GM04504 (cell line): ENCODE results near the gene ATP9B.

Source experiments
- DNase-seq: peaks from one replicate; pipeline ENCODE4 v3.0.0-alpha.2; 2012; ENCODE audit warnings: low read depth

ATP9B gene

DNA sequence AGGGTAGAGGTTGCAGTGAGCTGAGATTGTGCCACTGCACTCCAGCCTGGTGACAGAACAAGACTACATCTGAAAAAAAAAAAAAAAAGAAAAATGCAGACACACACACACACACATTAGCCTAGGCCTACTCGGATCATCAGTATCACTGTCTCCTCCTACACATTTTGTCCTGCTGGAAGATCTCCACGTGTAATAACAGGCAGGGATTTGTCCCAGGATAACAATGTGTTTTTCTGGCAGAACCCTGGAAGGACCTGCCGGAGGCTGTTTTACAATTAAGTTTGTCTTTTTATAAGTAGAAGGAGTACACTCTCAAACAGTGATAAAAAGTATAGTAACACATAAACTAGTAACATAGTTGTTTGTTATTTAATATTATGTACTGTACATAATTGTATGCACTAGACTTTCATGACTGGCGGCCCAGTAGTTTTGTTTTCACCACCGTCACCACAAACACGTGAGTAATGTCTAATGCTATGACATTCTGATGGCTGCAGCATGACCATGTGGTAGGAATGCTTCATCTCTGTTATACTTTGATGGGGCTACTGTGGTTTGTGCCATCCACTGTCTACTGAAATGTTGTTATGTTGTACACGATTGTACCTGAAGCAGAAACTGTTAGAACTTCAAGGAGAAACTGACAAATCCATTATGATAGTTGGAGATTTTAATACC, 130.6 kb downstream of the ATP9B start:
- no peak for DNase-seq

DNA sequence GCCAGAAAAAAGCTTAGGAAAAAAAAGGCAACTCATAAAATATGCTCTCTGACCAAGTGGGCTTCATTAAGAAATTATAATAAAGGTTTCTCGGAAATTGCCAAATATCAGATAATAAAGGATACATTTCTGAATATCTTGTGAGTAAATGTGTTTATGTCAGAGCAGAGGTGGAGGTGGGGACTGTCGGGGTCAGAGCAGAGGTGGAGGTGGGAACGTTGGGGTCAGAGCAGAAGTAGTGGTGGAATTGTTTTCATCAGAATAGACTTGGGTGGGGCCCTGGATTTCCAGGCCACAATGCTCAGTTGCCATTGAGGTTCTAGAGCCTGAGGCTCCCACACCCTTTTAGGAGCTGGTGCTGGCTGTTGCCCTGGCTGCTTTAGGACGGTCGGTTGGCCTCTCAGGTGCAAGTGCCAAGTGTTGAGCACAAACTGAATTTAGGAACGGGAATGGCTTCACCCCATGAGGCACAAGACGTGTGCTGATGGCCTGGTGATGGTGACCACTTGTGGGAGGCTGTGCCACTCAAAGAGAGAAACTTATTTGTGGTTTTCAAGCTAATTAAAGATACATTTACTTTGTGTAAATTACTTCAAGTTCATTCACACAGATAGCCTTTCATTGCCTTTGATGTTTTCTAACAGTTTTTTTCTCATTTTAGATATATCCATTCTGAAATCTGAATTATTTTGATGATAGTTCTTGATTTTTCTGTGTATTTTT, 131.5 kb downstream of the ATP9B start:
- no peak for DNase-seq

DNA sequence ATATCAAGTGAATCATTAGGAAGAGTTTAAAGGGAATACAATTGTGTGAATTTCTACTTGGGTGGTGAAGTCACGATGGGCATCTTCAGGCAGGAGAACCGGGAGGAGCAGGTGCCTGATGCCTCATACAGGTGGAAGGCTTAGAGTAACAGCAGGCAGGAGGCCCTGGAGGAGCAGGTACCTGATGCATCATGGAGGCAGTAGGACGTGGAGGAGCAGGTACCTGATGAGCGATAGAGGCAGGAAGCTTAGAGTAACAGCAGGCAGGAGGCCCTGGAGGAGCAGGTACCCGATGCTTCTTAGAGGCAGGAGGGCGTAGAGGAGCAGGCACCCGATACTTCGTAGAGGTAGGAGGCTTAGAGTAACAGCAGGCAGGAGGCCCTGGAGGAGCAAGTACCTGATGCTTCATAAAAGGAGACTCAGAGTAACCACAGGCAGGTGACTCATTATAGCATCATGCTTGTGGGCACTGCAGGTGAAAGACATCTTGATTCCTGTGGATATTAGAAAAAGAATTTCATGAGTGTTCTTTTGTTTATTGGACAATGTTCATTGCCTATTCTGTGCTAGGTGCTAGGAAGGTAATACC, 133.9 kb downstream of the ATP9B start:
- DNase-seq = no peak

DNA sequence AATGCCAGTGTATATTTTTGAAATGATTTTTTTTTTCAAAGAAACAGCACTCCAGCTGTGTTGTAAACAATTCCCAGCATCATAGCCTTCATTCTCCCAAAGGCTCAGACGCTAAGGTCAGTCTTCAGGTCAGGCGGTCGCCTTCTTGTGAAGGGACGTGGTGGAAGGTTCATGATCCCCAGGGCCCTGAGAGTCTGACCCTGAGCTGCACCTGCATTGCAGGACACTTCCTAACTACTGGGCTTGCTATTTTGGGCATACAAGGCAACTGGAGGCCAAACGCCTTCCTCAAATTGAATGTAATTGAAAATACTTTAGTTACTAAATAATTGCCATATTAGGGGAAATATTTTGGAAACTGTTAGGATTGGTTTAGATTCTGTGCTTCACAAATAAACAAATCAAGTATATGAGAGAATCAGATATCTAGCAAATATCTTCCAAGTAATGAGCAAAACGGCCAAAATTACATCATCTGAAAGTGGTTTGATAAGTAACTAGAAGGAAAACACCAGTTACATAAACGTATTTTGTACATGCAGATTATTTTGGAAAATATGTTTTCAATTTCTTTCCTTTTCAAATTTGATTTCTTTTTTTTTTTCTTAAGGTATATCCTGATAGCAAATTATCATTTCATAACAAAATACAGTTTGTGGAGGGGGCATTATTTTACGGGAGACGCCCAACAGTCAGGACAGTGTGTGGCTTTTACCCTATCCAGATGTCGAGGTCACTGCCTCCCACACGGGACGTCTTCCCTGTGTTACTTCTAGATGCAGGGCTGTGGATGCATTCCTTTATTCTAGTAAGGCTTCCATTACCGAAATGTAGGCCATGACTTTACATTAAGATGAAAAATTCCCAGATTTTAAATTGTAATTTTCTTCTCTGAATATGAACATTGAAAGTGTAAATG, 136.0 kb downstream of the ATP9B start:
- no peak for DNase-seq

DNA sequence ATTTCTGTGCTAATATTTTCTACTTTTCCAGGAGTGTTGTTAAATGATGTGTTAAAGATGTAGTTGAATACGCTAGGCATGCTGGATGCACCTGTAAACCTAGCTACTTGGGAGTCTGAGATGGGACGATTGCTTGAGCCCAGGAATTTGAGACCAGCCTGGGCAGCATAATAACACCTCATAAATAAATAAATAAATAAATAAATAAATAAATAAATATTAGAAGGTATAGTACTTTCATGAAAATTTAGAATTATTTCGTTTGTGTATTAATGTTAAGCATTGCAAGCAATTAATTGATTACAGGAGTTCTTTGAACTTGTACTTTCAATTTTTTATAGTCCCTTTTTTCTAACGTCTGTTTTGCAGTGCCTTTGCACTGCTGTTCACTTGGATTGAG, 137.2 kb downstream of the ATP9B start:
- no peak for DNase-seq

DNA sequence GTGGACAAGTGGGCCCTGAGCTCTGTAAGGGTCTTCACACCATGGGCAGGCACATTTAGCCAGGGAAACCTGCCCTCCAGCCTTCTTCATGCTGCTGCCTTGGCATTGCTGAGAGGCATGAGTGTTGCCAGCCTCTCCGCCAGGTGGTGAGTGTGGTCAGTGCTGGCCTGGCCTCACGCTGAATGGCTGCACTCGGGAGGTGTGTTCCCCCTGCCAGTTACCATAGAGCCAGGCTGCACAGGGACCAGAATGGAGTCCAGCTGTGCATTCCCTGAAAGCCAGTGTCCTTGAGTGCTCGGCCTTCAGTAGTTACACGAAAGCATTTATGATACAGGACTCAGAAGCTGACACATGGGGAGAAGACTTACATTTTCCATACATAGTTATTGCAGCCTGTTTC, 139.7 kb downstream of the ATP9B start:
- no peak for DNase-seq

DNA sequence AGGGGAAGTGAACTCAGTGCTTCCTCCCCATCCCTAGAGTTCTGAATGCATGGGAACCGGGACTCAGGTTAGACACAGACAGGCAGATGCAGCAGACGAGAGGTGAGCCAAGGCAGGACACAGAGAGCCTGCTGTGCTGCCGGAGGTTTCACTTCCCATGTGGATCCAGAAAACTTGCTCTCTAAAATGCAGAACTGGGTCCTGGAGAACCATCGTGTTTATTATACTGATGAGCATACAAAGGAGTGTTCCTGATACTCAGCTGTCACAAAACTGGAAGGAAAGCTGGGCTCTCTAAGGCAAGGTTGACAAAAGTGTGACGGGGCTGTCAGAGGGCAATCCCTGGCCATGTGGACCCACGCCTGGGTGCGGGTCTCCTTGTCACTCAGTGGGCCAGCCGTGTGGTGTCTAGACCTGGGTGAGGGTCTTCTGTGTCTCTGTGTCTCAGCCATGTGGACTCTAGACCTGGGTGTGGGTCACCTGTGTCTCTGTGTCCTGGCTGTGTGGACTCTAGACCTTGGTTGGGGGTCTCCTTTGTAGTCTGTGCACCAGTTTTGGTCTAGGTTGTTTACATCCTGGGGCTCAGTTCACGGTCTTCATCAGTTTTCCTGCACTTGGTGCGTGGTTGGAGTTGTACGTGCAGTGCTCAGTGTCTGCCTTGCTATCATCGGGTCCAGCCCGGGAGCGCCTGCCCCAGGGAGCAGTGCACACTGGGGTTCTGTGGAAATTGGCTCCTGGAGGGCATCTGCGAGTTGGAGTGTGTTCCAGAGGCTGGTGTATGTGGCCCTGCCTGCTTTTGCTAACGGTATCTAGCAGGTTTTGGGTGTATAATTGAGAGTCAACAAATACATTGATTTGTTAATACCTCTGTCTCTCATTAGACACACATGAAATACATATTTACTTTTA, 141.1 kb downstream of the ATP9B start:
- no peak for DNase-seq

DNA sequence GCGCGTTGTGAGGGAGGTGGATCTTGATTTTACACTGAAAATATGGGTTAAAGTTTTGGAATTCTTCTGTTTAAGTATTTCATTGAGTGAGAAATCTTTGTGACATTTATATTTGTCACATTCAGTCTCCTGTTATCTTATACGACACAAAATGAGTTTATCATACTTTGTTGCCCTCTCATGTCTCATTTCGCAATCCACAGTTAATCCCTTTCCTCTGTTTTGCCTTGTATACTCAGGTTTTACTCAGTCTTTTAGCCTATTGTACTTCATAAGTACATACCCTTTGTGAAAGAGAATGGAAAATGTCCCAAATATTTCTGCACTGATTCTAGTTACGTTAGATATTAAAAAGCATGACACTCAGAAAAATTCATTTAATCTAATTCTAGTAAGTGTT, 142.7 kb downstream of the ATP9B start:
- DNase-seq = no peak

DNA sequence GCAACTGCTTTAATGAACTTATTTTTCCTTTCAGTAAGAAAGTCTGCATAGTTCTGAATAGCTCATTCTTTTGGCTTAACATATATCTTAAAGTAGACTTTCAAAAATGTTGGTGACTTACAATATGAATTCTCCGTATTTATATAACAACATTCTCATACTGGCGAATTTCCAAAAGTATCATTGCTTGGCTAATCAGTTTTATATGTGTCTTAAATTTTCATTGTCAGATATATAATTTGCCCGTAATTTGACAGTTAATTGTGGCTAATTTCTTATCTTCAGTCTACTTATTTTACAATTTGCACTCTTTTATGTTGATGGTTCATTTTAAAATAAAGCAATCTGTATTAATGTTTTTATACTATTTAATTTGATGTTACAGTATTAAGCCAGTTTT, 144.9 kb downstream of the ATP9B start:
- DNase-seq = no peak

DNA sequence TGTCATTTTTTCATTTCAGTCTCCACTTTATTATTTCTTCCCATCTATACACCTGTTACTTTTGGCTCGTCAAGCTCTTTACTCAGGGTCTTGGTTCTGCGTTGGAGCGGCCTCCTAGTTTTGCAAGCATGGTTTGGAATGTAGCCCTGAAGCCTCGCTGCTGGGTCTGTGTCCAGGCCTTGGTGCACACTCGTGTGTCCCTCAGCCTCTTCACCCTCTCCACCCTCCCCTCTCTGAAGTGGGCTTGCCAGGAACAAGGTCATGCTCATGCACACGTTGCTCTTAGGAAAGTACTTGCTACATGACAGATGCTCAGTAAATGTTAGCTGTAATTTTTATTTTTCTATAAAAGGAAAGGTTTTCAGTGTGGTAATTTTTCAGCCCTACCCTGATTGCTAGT, 147.0 kb downstream of the ATP9B start:
- no peak for DNase-seq

DNA sequence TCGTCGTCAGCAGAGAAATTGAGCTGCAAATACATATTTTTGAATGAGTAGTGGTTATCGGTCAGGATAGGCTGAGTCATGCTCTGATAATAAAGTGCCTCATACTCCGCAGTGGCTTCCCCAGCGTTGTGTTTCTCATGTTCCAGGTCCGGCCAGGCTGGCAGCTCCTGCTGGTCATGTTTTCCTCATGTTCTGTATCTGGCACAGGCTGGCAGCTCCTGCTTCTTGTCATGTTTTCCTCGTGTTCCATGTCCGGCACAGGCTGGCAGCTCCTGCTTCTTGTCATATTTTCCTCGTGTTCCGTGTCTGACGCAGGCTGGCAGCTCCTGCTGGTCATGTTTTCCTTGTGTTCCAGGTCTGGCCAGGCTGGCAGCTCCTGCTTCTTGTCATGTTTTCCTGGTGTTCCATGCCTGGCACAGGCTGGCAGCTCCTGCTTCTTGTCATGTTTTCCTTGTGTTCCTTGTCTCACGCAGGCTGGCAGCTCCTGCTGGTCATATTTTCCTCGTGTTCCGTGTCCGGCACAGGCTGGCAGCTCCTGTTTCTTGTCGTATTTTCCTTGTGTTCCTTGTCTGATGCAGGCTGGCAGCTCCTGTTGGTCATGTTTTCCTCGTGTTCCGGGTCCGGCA, 148.9 kb downstream of the ATP9B start:
- no peak for DNase-seq

DNA sequence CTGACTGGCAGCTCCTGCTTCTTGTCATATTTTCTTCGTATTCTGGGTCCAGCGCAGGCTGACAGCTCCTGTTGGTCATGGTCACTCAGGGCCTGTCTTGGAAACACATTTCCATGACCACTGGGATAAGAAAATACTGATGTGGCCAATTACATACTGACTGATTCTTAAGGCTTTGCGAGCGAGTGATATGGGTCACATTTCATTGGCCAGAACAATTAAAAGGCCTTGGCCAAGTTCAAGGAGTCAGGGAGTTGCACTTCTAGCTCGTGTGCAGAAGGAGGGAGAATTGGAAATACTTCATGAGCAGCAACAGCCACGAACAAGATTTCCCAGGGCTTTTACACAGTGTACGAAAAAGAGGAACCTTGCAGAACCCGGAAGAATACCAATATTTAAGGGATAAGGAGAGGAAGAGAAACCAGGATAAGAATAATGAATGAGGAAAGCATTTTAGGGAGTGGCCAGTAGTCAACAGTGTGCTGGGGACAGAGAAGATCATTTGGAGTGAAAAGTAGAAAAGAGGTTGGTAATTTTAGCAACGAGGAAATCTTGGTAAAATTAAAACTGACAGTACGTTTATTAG, 149.5 kb downstream of the ATP9B start:
- no peak for DNase-seq

DNA sequence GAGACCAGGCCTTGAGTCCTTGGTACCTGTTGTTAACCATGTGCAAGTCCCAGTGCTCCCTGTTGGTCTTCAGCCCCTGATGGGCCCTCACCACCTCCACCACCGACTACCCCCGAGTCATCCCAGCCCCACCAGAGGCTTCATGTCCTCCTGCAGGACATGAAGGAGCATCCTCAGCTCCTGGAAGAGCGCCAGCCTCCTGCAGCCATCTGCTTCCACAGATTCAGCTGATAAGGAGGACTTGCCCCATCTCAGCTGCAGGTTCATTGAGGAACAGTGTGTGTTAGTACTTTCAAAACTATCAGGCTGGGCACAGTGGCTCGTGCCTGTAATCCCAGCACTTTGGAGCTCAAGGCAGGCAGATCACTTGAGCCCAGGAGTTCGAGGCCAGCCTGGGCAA, 151.9 kb downstream of the ATP9B start:
- DNase-seq = no peak

DNA sequence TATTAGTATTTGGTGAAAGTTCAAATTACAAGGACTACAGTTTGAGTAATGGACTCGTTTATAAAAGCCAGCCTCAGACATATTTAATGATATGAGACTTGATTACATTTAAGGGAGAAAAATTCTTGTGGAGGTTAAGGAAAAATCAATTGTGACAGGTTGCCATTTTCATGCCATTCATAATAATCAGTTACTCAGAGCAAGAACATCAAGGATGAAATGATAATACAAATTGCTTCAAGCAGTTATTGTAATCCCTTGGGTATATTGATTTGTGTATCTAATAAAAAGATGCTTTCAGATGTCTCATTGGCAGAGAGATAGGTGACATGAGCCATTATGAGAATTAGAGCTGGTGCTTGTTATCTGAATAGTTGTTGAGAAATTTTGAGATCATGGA, 153.6 kb downstream of the ATP9B start:
- no peak for DNase-seq

DNA sequence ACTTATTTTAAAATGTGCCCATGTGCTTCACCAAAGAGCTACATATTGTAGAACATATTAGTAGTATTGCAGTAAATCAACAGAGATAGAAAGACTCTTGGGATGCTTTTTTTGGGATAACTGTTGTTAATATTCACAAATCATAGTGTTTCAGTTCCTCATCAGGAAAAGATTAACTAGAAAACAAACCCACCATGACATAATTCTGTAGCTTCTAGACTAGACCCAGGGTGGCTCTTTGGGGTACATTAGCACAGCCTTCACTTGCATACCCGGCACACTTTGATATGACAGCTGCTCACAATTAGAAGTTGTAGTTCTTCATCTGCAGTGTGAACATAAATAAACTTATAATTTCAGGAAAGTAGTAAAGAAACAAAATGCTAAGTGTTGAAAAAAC, 154.2 kb downstream of the ATP9B start:
- DNase-seq = no peak

DNA sequence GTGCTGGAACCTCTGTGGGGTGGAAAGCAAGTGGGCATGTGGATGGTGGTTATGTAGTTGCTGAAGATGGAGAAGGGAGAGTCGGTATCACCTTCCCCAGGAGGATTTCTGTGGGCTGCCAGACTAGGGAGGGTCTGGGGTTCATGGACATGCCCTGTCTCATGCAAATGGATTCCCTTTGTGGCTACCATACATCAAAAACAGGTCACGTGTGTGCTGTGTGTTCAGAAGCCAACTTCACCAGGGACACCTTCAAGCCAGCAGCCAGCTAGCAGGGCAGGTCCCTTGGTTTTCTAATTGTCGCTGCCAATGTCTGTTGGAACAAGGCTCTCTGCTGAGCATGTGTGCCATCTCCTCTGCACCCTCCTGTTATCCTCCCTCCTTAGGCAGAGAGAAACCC, 155.2 kb downstream of the ATP9B start:
- no peak for DNase-seq

DNA sequence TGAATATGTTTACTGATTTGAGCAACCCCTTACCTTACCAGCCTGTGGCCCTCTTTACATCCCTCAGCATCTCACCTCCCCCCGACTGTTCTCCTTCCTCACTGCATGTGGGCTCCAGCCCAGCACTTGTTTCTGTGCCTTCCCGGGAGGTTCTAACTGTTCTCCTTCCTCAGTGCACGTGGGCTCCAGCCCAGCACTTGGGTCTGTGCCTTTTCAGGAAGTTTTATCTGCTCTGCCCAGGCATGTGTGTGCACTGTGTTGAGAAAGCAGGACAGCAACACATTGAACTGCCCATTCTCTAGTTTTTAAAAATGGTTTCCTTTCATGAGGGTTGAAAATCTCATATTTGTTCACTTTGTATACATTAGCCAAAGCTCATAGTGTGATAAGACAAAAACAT, 158.4 kb downstream of the ATP9B start:
- DNase-seq = no peak

DNA sequence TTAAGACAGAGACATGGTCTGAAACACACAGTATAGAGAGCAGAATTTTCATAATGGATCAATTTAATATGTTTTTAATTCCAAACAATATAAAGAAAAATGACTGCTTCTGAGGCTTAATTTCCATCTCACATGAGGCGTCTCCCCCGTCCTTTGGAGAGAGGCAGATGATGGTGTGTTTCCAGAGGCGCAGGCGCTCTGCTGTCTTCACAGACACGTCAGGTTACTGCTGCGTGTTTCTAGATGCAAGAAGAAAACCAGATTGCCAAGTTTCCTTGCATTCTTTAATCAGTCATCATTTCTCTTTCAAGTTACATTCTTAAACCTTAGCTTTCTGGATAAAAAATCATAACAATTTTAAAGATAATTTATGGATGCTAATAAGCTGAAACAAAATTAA, 160.2 kb downstream of the ATP9B start:
- DNase-seq = no peak

DNA sequence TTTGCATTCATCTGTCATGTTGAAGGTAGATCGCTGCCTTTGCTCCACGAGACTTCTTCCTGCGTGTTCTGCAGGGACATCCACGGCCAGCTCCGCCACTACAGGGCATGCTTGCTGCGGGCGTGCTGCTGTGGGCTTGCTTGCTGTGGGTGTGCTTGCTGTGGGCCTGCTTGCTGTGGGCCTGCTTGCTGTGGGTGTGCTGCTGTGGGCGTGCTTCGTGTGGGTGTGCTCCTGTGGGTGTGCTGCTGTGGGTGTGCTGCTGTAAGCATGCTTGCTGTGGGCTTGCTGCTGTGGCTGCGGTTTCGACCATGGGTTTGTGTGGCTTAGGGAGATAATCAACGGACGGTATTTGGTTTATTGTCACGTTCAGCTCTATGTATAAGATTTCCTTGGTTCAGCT, 165.2 kb downstream of the ATP9B start:
- no peak for DNase-seq

DNA sequence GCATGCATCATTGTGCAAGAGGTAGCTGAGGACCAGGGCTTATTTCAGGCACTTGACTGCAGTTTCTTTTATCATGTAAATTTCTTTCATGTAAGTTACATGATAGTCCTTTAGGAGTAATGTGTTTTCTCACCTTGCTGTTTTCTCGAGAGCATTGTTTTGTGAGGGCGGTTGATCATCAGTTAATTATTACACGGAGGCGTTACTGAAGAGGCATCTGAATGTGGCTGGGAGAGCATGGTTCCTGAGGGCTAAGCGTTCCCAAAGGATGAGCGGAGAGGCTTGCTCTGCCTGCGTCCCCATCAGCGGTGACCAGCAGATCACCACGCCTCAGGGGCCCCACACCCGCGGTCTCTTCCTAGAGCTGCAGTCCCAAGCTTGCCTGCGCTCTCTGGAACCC, 170.4 kb downstream of the ATP9B start:
- DNase-seq = no peak

DNA sequence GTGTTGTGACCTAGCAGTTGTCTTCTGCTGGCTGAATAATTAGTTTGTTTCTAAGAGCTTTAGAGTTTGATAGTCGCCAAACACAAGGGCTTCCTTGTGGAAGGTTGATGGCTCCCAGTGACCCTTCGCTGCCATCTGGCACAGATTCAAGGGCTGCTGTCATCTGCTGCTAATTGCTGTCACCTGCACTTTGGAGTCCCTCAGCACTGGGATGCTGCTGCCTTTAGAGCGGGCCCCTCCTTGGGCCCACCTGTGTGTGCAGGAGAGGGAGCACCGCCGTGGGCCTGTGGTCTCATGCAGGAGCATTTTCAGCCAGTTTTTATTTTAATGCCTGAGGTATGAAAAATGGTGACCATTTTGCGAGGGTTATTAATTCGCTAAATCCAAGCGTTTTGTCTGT, 172.6 kb downstream of the ATP9B start:
- no peak for DNase-seq
